ENCODE data around the gene PCDHA12. TPM values are rescaled to one million over a fixed set of nuclear protein-coding genes. Genes with fewer than 3 reads are reported as not detected.

The PCDHA12 gene
- total and polyA plus RNA-seq, 9 of the 15 experiments (the other 6 are each of a cell fraction or from before 2014, with no cell fraction given): not detected

DNA sequence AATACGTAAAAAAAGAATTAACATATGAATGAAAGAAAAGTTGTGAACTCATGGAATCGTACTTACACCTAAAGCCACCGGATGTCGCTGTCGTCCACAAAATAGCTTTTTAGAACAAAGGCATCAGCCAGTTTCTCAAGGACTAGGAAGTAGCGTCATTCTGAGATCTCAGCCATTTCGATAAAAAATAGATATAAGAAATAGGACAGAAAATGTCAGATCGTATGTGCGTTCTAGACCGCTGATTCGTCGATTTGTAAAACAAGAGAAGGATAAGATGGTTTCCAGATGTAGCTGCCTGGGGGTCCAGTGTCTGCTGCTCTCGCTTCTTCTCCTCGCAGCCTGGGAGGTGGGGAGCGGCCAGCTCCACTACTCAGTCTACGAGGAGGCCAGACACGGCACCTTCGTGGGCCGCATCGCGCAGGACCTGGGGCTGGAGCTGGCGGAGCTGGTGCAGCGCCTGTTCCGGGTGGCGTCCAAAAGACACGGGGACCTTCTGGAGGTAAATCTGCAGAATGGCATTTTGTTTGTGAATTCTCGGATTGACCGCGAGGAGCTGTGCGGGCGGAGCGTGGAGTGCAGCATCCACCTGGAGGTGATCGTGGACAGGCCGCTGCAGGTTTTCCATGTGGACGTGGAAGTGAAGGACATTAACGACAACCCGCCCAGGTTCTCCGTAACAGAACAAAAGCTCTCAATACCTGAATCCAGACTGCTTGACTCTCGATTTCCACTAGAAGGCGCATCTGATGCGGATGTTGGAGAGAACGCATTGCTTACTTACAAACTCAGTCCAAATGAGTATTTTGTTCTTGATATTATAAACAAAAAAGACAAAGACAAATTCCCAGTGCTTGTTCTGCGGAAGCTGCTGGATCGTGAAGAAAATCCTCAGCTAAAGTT, 19.1 kb upstream of the PCDHA12 start, which contains the start of gene PCDHA10:
Gene PCDHA10, plus strand, starts transcription at position 126 of the 903 bp plus-strand sequence. Its CDS starts 152 bp downstream, at position 278.
- intact Hi-C loops (cut with micrococcal nuclease): no loop called here
- ChIA-PET POLR2A (no interaction called here), CTCF (ENCODE audit: low intra/inter-chr PET ratio) (no interaction called here)
- Histone ChIP-seq H3K9me1 (ENCODE audit: control insufficient read depth, insufficient read depth, low read length) (no peaks in the 10 kb centered on the region), H3K9me3 (replicated peaks; ENCODE audit: control insufficient read depth, insufficient read depth, low read depth, low read length) (0 out of 2 replicates have a peak, but pooled peaks cover 2% of the 10 kb centered on the region), H3K4me1 (replicated peaks in 1 of 2; ENCODE audit: control insufficient read depth in 2 of 2, insufficient read depth in 2 of 2, low read length in 2 of 2) (no peaks in the 10 kb centered on the region), H3K79me2 (ENCODE audit: control insufficient read depth, insufficient read depth, low read length) (no peaks in the 10 kb centered on the region), H3K9ac (ENCODE audit: insufficient read depth in 1 of 2, low read depth in 2 of 2, low read length in 2 of 2) (no peak within 1 kb of the TSS), H3K27ac (ENCODE audit: extremely low read depth, low read depth, low read length) (no peak within 1 kb of the TSS), H2AFZ (ENCODE audit: low read depth, low read length) (no peak within 1 kb of the TSS), H3K36me3 (ENCODE audit: control insufficient read depth, insufficient read depth, low read length) (no peaks in the 10 kb centered on the region), H3K27me3 (ENCODE audit: control insufficient read depth in 2 of 2, insufficient read depth in 2 of 2, low read length in 2 of 2) (no peaks in the 10 kb centered on the region), H3K4me3 (no peak within 1 kb of the TSS), H3K4me2 (ENCODE audit: insufficient read depth, low read length) (no peak within 1 kb of the TSS), H4K20me1 (replicated peaks; ENCODE audit: control insufficient read depth, insufficient read depth, low read length) (no peaks in the 10 kb centered on the region)
- BruUV-seq (replicated peaks): no TSS peak
- WGBS (ENCODE audit: insufficient coverage, low coverage, missing lambda C conversion rate): 19% methylated on average over 37 of the region's 44 CpGs
- no peak for FAIRE-seq
- no peak for DNase-seq (ENCODE audit: extremely low read depth in 1 of 4, low spot score in 3 of 4)
- in situ Hi-C loops (cut with MboI): no loop called here
- TF ChIP-seq, protein P1, sequence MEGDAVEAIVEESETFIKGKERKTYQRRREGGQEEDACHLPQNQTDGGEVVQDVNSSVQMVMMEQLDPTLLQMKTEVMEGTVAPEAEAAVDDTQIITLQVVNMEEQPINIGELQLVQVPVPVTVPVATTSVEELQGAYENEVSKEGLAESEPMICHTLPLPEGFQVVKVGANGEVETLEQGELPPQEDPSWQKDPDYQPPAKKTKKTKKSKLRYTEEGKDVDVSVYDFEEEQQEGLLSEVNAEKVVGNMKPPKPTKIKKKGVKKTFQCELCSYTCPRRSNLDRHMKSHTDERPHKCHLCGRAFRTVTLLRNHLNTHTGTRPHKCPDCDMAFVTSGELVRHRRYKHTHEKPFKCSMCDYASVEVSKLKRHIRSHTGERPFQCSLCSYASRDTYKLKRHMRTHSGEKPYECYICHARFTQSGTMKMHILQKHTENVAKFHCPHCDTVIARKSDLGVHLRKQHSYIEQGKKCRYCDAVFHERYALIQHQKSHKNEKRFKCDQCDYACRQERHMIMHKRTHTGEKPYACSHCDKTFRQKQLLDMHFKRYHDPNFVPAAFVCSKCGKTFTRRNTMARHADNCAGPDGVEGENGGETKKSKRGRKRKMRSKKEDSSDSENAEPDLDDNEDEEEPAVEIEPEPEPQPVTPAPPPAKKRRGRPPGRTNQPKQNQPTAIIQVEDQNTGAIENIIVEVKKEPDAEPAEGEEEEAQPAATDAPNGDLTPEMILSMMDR (IDR thresholded peaks at IDR 0.05 in 2 of 3, conservative IDR thresholded peaks at IDR 0.05 in 1 of 3; ENCODE audit: insufficient read depth in 2 of 3, low read depth in 1 of 3, low read length in 3 of 3): 0 out of 6 replicates have a peak, but pooled peaks of 1 of the 3 experiments have one; percentile 26
- TF ChIP-seq CHD7 (IDR thresholded peaks at IDR 0.05; ENCODE audit: low read depth, low read length): no peak
- TF ChIP-seq GABPA (tag; conservative IDR thresholded peaks at IDR 0.05; ENCODE audit: low read depth): no peak
- ATAC-seq: no peak
